GM12864 (cell line): ENCODE results near the gene DIS3L2.
"Not testable (repeated sequence)": the region's sequence is repeated elsewhere in the genome, so short reads cannot be mapped to it uniquely, and the experiment has no call there.

Experiments used
- DNase-seq: peaks from one replicate; pipeline ENCODE4 v3.0.0-alpha.2; 2011; ENCODE audit warnings: low read depth
- H3K4me3 ChIP-seq: 2 replicates; pipeline ENCODE4 v1.5.1; 2011; ENCODE audit warnings: mild to moderate bottlenecking, low read depth, low read length, control low read depth
- CTCF ChIP-seq: IDR thresholded peaks from 2 replicates; pipeline ENCODE4 v1.5.1; 2011; ENCODE audit warnings: low read depth, mild to moderate bottlenecking, moderate library complexity, low read length, control low read depth, inconsistent platforms; ENCODE audit errors: missing control alignments

Gene DIS3L2

GRCh38 chr2:232026910-232027309 is 65.4 kb downstream of the DIS3L2 start:
- H3K4me3 ChIP-seq: no peak overlapping the region
- TF ChIP-seq CTCF: no peak
- DNase-seq: peak; percentile 58

GRCh38 chr2:232027530-232027929 is 66.0 kb downstream of the DIS3L2 start:
- TF ChIP-seq CTCF: no peak
- H3K4me3 ChIP-seq: no peak overlapping the region
- no peak for DNase-seq

GRCh38 chr2:232028071-232028470 is 66.6 kb downstream of the DIS3L2 start:
- TF ChIP-seq CTCF: no peak
- no peak overlapping the region for H3K4me3 ChIP-seq
- DNase-seq: no peak

GRCh38 chr2:232028631-232029030 is 67.1 kb downstream of the DIS3L2 start:
- DNase-seq: no peak
- no peak overlapping the region for H3K4me3 ChIP-seq
- no peak for TF ChIP-seq CTCF

- H3K4me3 ChIP-seq: no peak overlapping the region
- DNase-seq: no peak
Observed at GRCh38 chr2:232029346-232029745, 67.8 kb downstream of the DIS3L2 start.

GRCh38 chr2:232030229-232030628 is 68.7 kb downstream of the DIS3L2 start:
- H3K4me3 ChIP-seq: no peak overlapping the region
- DNase-seq: no peak
- peak; percentile 20 for TF ChIP-seq CTCF

More at GRCh38 chr2:232029346-232029745, 67.8 kb downstream of the DIS3L2 start:
- TF ChIP-seq CTCF: no peak

- DNase-seq, H3K4me3 ChIP-seq: not testable (repeated sequence)
Observed at GRCh38 chr2:232035292-232035691, 73.8 kb downstream of the DIS3L2 start.

- not testable (repeated sequence) for DNase-seq, H3K4me3 ChIP-seq
Observed at GRCh38 chr2:232036876-232037275, 75.4 kb downstream of the DIS3L2 start.
